ENCODE measurements around the gene EDEM3.
A peak's percentile ranks its signal among the peaks of the same experiment; 100 is the strongest.

Gene EDEM3

GRCh38 chr1:184755226-184756065 is 788 bp upstream of the EDEM3 start:
- Histone ChIP-seq H3K4me3 (ENCODE audit: low read length in 2 of 2) (peak overlapping the region; percentile 73 to 91), H3K36me3 (ENCODE audit: control insufficient read depth in 2 of 2, insufficient read depth in 2 of 2, low read length in 2 of 2) (no peaks in the 10 kb centered on the region), H3K9ac (ENCODE audit: low read length in 2 of 2) (peak overlapping the region; percentile 66 to 78), H3K9me3 (ENCODE audit: control insufficient read depth in 2 of 2, low read length in 2 of 2) (no peaks in the 10 kb centered on the region), H3K27me3 (ENCODE audit: control insufficient read depth in 1 of 2, insufficient read depth in 2 of 2, low read length in 2 of 2) (no peaks in the 10 kb centered on the region), H3K4me1 (ENCODE audit: control insufficient read depth, insufficient read depth, low read length) (peaks cover 4% of the 10 kb centered on the region), H3K27ac (ENCODE audit: low read length) (peak overlapping the region; percentile 56)

- Histone ChIP-seq H3K4me1 (ENCODE audit: control insufficient read depth, insufficient read depth, low read length) (peaks cover 4% of the 10 kb centered on the region), H3K27me3 (ENCODE audit: control insufficient read depth in 1 of 2, insufficient read depth in 2 of 2, low read length in 2 of 2) (no peaks in the 10 kb centered on the region), H3K4me3 (ENCODE audit: low read length in 2 of 2) (peak overlapping the region; percentile 91 to 93), H3K9me3 (ENCODE audit: control insufficient read depth in 2 of 2, low read length in 2 of 2) (no peaks in the 10 kb centered on the region), H3K9ac (ENCODE audit: low read length in 2 of 2) (peak overlapping the region; percentile 80 to 94), H3K36me3 (ENCODE audit: control insufficient read depth in 2 of 2, insufficient read depth in 2 of 2, low read length in 2 of 2) (no peaks in the 10 kb centered on the region), H3K27ac (ENCODE audit: low read length) (peak overlapping the region; percentile 80)
These were observed 816 bp downstream of the EDEM3 start for GRCh38 chr1:184753608-184754475.

- Histone ChIP-seq H3K27ac (ENCODE audit: low read length) (no peak overlapping the region), H3K4me1 (ENCODE audit: control insufficient read depth, insufficient read depth, low read length) (peaks cover 4% of the 10 kb centered on the region), H3K9ac (ENCODE audit: low read length in 2 of 2) (no peak overlapping the region), H3K36me3 (ENCODE audit: control insufficient read depth in 2 of 2, insufficient read depth in 2 of 2, low read length in 2 of 2) (no peaks in the 10 kb centered on the region), H3K9me3 (ENCODE audit: control insufficient read depth in 2 of 2, low read length in 2 of 2) (no peaks in the 10 kb centered on the region), H3K27me3 (ENCODE audit: control insufficient read depth in 1 of 2, insufficient read depth in 2 of 2, low read length in 2 of 2) (no peaks in the 10 kb centered on the region), H3K4me3 (ENCODE audit: low read length in 2 of 2) (no peak overlapping the region)
These were observed 1.5 kb downstream of the EDEM3 start for GRCh38 chr1:184753117-184753516.

- Histone ChIP-seq H3K9me3 (ENCODE audit: control insufficient read depth in 2 of 2, low read length in 2 of 2) (no peaks in the 10 kb centered on the region), H3K4me1 (ENCODE audit: control insufficient read depth, insufficient read depth, low read length) (peaks cover 4% of the 10 kb centered on the region), H3K36me3 (ENCODE audit: control insufficient read depth in 2 of 2, insufficient read depth in 2 of 2, low read length in 2 of 2) (no peaks in the 10 kb centered on the region), H3K4me3 (ENCODE audit: low read length in 2 of 2) (no peak overlapping the region), H3K9ac (ENCODE audit: low read length in 2 of 2) (no peak overlapping the region), H3K27me3 (ENCODE audit: control insufficient read depth in 1 of 2, insufficient read depth in 2 of 2, low read length in 2 of 2) (no peaks in the 10 kb centered on the region), H3K27ac (ENCODE audit: low read length) (no peak overlapping the region)
These were observed 2.0 kb downstream of the EDEM3 start for GRCh38 chr1:184752656-184753055.

- Histone ChIP-seq H3K27ac (ENCODE audit: low read length) (no peak overlapping the region), H3K9ac (ENCODE audit: low read length in 2 of 2) (no peak overlapping the region), H3K27me3 (ENCODE audit: control insufficient read depth in 1 of 2, insufficient read depth in 2 of 2, low read length in 2 of 2) (no peaks in the 10 kb centered on the region), H3K36me3 (ENCODE audit: control insufficient read depth in 2 of 2, insufficient read depth in 2 of 2, low read length in 2 of 2) (no peaks in the 10 kb centered on the region), H3K4me3 (ENCODE audit: low read length in 2 of 2) (no peak overlapping the region), H3K9me3 (ENCODE audit: control insufficient read depth in 2 of 2, low read length in 2 of 2) (no peaks in the 10 kb centered on the region), H3K4me1 (ENCODE audit: control insufficient read depth, insufficient read depth, low read length) (peaks cover 5% of the 10 kb centered on the region)
These were observed 5.9 kb downstream of the EDEM3 start for GRCh38 chr1:184748740-184749139.

- Histone ChIP-seq H3K36me3 (ENCODE audit: control insufficient read depth in 2 of 2, insufficient read depth in 2 of 2, low read length in 2 of 2) (no peaks in the 10 kb centered on the region), H3K9ac (ENCODE audit: low read length in 2 of 2) (no peak overlapping the region), H3K27ac (ENCODE audit: low read length) (no peak overlapping the region), H3K4me1 (ENCODE audit: control insufficient read depth, insufficient read depth, low read length) (peaks cover 5% of the 10 kb centered on the region), H3K9me3 (ENCODE audit: control insufficient read depth in 2 of 2, low read length in 2 of 2) (no peaks in the 10 kb centered on the region), H3K27me3 (ENCODE audit: control insufficient read depth in 1 of 2, insufficient read depth in 2 of 2, low read length in 2 of 2) (no peaks in the 10 kb centered on the region), H3K4me3 (ENCODE audit: low read length in 2 of 2) (no peak overlapping the region)
These were observed 7.3 kb downstream of the EDEM3 start for GRCh38 chr1:184747089-184747955.

GRCh38 chr1:184745929-184746638 is 8.6 kb downstream of the EDEM3 start:
- Histone ChIP-seq H3K4me3 (ENCODE audit: low read length in 2 of 2) (no peak overlapping the region), H3K4me1 (ENCODE audit: control insufficient read depth, insufficient read depth, low read length) (peaks cover 5% of the 10 kb centered on the region), H3K9ac (ENCODE audit: low read length in 2 of 2) (no peak overlapping the region), H3K27ac (ENCODE audit: low read length) (no peak overlapping the region), H3K36me3 (ENCODE audit: control insufficient read depth in 2 of 2, insufficient read depth in 2 of 2, low read length in 2 of 2) (no peaks in the 10 kb centered on the region), H3K27me3 (ENCODE audit: control insufficient read depth in 1 of 2, insufficient read depth in 2 of 2, low read length in 2 of 2) (no peaks in the 10 kb centered on the region), H3K9me3 (ENCODE audit: control insufficient read depth in 2 of 2, low read length in 2 of 2) (no peaks in the 10 kb centered on the region)

GRCh38 chr1:184745110-184745509 is 9.5 kb downstream of the EDEM3 start:
- H3K27ac ChIP-seq (ENCODE audit: low read length): no peak overlapping the region
- H3K4me1 ChIP-seq (ENCODE audit: control insufficient read depth, insufficient read depth, low read length): peaks cover 5% of the 10 kb centered on the region

GRCh38 chr1:184743062-184743756 is 11.4 kb downstream of the EDEM3 start:
- H3K4me1 ChIP-seq (ENCODE audit: control insufficient read depth, insufficient read depth, low read length): peaks cover 7% of the 10 kb centered on the region
- H3K4me3 ChIP-seq (ENCODE audit: low read length in 2 of 2): no peak overlapping the region
- H3K27me3 ChIP-seq (ENCODE audit: control insufficient read depth in 1 of 2, insufficient read depth in 2 of 2, low read length in 2 of 2): no peaks in the 10 kb centered on the region
- no peak overlapping the region for H3K27ac ChIP-seq (ENCODE audit: low read length)
- H3K9me3 ChIP-seq (ENCODE audit: control insufficient read depth in 2 of 2, low read length in 2 of 2): no peaks in the 10 kb centered on the region
- no peaks in the 10 kb centered on the region for H3K36me3 ChIP-seq (ENCODE audit: control insufficient read depth in 2 of 2, insufficient read depth in 2 of 2, low read length in 2 of 2)
- H3K9ac ChIP-seq (ENCODE audit: low read length in 2 of 2): no peak overlapping the region

More at GRCh38 chr1:184745110-184745509, 9.5 kb downstream of the EDEM3 start:
- Histone ChIP-seq H3K9me3 (ENCODE audit: control insufficient read depth in 2 of 2, low read length in 2 of 2) (no peaks in the 10 kb centered on the region), H3K4me3 (ENCODE audit: low read length in 2 of 2) (no peak overlapping the region), H3K27me3 (ENCODE audit: control insufficient read depth in 1 of 2, insufficient read depth in 2 of 2, low read length in 2 of 2) (no peaks in the 10 kb centered on the region), H3K9ac (ENCODE audit: low read length in 2 of 2) (no peak overlapping the region), H3K36me3 (ENCODE audit: control insufficient read depth in 2 of 2, insufficient read depth in 2 of 2, low read length in 2 of 2) (no peaks in the 10 kb centered on the region)

Measured in stomach smooth muscle (tissue), 2 donors.